Measurements from ENCODE around the gene ASAP3. TPM values are rescaled to one million over a fixed set of nuclear protein-coding genes. Genes with fewer than 3 reads are reported as not detected.

ASAP3 gene
- total RNA-seq, 1 donor from 2014 or later: 36.4 TPM

GRCh38 chr1:23437355-23437664 is 46.7 kb downstream of the ASAP3 start:
- Mint-ChIP-seq H3K4me3 (ENCODE audit: unreplicated experiment) (no peak overlapping the region), H3K4me1 (ENCODE audit: unreplicated experiment) (peaks cover 18% of the 10 kb centered on the region), H3K27ac (ENCODE audit: unreplicated experiment) (no peak overlapping the region), H3K27me3 (ENCODE audit: unreplicated experiment) (peaks cover 6% of the 10 kb centered on the region), H3K36me3 (ENCODE audit: low read depth, unreplicated experiment) (peaks cover 22% of the 10 kb centered on the region), H3K9me3 (ENCODE audit: unreplicated experiment) (peaks cover 4% of the 10 kb centered on the region)
- TF ChIP-seq, protein P1, sequence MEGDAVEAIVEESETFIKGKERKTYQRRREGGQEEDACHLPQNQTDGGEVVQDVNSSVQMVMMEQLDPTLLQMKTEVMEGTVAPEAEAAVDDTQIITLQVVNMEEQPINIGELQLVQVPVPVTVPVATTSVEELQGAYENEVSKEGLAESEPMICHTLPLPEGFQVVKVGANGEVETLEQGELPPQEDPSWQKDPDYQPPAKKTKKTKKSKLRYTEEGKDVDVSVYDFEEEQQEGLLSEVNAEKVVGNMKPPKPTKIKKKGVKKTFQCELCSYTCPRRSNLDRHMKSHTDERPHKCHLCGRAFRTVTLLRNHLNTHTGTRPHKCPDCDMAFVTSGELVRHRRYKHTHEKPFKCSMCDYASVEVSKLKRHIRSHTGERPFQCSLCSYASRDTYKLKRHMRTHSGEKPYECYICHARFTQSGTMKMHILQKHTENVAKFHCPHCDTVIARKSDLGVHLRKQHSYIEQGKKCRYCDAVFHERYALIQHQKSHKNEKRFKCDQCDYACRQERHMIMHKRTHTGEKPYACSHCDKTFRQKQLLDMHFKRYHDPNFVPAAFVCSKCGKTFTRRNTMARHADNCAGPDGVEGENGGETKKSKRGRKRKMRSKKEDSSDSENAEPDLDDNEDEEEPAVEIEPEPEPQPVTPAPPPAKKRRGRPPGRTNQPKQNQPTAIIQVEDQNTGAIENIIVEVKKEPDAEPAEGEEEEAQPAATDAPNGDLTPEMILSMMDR (IDR thresholded peaks at IDR 0.05; ENCODE audit: unreplicated experiment): no peak
- DNase-seq (ENCODE audit: low spot score): no peak

DNA sequence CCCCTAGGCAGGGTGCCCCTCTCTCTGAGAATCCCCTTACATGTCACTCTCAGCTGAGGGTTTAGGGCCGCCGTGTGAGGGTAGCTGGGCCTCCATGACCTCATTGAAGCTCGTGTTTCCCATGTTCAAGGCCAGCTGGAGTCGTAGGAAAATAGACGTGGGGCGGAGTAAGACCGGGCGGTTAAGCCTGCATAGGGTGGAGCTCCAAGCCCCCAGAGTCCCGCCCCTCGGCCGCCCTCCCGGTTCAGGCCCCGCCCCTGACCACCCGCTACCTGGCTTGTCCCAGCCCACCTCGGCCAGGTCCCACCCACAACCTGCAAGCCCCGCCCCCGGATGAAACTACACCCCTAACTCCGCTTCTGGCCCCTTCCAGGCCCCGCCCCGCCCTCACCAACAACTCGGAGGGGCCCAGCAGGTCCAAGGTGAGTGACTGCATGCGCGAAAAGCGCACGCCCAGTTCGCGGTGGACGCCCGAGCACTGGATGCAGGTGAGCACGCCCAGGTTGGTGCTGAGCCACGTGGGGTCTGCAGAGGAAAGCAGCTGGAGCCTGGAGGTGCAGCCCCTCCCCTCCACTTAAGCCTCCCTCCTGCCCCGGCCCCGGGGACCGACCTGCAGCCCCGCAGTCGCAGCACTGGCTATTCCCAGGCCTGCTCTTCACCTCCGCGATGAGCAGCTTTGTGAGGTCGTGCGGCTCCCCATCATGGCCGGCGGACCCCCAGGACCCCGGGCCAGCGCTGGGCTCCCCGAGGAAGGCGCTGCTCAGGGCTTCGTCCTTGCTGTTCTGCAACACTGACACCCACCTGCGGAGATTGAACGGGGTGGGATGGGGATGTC is 47.2 kb downstream of the ASAP3 start:
- H3K27ac Mint-ChIP-seq (ENCODE audit: unreplicated experiment): no peak overlapping the region
- peaks cover 25% of the 10 kb centered on the region for H3K36me3 Mint-ChIP-seq (ENCODE audit: low read depth, unreplicated experiment)
- no peak for DNase-seq (ENCODE audit: low spot score)
- H3K4me3 Mint-ChIP-seq (ENCODE audit: unreplicated experiment): no peak overlapping the region
- H3K9me3 Mint-ChIP-seq (ENCODE audit: unreplicated experiment): peaks cover 4% of the 10 kb centered on the region
- peaks cover 6% of the 10 kb centered on the region for H3K27me3 Mint-ChIP-seq (ENCODE audit: unreplicated experiment)
- TF ChIP-seq, protein P1 (IDR thresholded peaks at IDR 0.05; ENCODE audit: unreplicated experiment): no peak
- H3K4me1 Mint-ChIP-seq (ENCODE audit: unreplicated experiment): peaks cover 18% of the 10 kb centered on the region

DNA sequence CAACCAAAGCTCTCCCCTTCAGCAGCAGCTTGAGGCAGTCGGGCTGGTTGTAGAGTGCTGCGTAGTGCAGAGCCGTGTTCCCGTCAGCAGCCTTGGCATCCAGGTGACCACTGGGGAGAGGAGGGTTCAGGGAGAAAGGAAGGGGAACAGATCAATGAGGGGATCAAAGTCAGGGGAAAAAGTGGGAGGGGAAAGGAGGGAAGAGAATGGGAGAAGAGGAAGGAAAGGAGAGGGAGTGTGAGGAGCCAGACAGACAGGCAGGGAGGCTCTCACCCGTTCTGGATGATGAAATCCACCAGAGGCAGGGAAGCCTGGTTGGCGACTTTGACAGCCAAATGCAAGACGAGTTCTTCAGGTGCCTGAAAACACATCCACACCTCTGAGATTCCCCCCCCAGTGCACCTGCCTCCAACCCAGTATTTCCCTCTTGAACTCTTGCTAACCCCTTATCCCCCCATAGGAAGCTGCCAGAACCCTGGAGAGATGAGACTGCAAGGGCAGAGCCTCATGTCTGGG is 49.7 kb downstream of the ASAP3 start:
- Mint-ChIP-seq H3K27ac (ENCODE audit: unreplicated experiment) (no peak overlapping the region), H3K36me3 (ENCODE audit: low read depth, unreplicated experiment) (peaks cover 21% of the 10 kb centered on the region), H3K27me3 (ENCODE audit: unreplicated experiment) (peaks cover 6% of the 10 kb centered on the region), H3K9me3 (ENCODE audit: unreplicated experiment) (peaks cover 4% of the 10 kb centered on the region), H3K4me1 (ENCODE audit: unreplicated experiment) (peaks cover 18% of the 10 kb centered on the region), H3K4me3 (ENCODE audit: unreplicated experiment) (no peak overlapping the region)
- no peak for DNase-seq (ENCODE audit: low spot score)
- TF ChIP-seq, protein P1 (IDR thresholded peaks at IDR 0.05; ENCODE audit: unreplicated experiment): no peak

DNA sequence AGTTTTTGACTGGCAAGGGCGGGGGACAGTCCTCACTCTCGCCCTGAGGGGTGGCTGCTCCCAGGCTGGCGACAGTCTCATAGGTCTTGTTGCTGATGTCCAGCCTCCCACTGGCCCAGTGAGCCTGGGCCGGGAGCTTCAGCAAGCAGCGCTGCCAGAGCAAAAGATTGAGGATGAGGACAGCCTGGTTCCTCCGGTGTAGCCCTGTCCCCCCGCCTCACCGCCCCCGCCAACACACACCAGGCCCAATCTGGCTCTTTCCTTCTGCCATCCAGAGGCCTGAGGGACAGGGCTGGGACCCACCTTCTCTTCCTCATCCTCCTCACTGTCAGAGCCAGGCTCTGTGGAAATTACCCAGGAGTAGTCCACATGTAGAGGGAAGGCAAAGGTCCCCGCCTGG is 50.9 kb downstream of the ASAP3 start:
- H3K27ac Mint-ChIP-seq (ENCODE audit: unreplicated experiment): no peak overlapping the region
- H3K4me3 Mint-ChIP-seq (ENCODE audit: unreplicated experiment): no peak overlapping the region
- DNase-seq (ENCODE audit: low spot score): no peak
- H3K4me1 Mint-ChIP-seq (ENCODE audit: unreplicated experiment): peaks cover 18% of the 10 kb centered on the region
- peaks cover 5% of the 10 kb centered on the region for H3K27me3 Mint-ChIP-seq (ENCODE audit: unreplicated experiment)
- peaks cover 25% of the 10 kb centered on the region for H3K36me3 Mint-ChIP-seq (ENCODE audit: low read depth, unreplicated experiment)
- TF ChIP-seq, protein P1 (IDR thresholded peaks at IDR 0.05; ENCODE audit: unreplicated experiment): no peak
- peaks cover 4% of the 10 kb centered on the region for H3K9me3 Mint-ChIP-seq (ENCODE audit: unreplicated experiment)

GRCh38 chr1:23431431-23431830 is 52.5 kb downstream of the ASAP3 start:
- DNase-seq (ENCODE audit: low spot score): no peak

More at GRCh38 chr1:23431431-23431830, 52.5 kb downstream of the ASAP3 start:
- Mint-ChIP-seq H3K27me3 (ENCODE audit: unreplicated experiment) (peaks cover 4% of the 10 kb centered on the region), H3K4me1 (ENCODE audit: unreplicated experiment) (peaks cover 18% of the 10 kb centered on the region), H3K4me3 (ENCODE audit: unreplicated experiment) (no peak overlapping the region), H3K27ac (ENCODE audit: unreplicated experiment) (no peak overlapping the region), H3K9me3 (ENCODE audit: unreplicated experiment) (peaks cover 4% of the 10 kb centered on the region), H3K36me3 (ENCODE audit: low read depth, unreplicated experiment) (peaks cover 30% of the 10 kb centered on the region)
- TF ChIP-seq, protein P1 (IDR thresholded peaks at IDR 0.05; ENCODE audit: unreplicated experiment): no peak

All from endothelial cell (in vitro differentiated cells).